Natural killer cell treated with Interleukin-12 subunit alpha and Interleukin-12 subunit beta and Interleukin-15 and Interleukin-18, amount 100 ng/mL, for 72 hours (primary cell): ENCODE measurements around the gene EFCAB12. TPM values are rescaled to one million over a fixed set of nuclear protein-coding genes. Genes with fewer than 3 reads are reported as not detected.

Experiments
- ATAC-seq, 2 donors: fragments of 150-1000 bp; cut with Tn5 transposase in 1 of 2; sonication (Bioruptor Pico), chemical (Tn5 transposase) in 1 of 2; 2 replicates each; pipeline ENCODE4 v1.10.0; 2021
- DNase-seq: peaks from one replicate; pipeline ENCODE4 v3.0.0; 2022; ENCODE audit warnings: low spot score
- H3K27ac Mint-ChIP-seq, 2 donors: 1 replicate in 1 of 2; 2 replicates in 1 of 2; pipeline ENCODE4 v1.8.0; 2022; ENCODE audit warnings: mixed read lengths in 2 of 2, mild to moderate bottlenecking in 1 of 2, moderate library complexity in 1 of 2
- H3K27me3 Mint-ChIP-seq, 2 donors: 1 replicate in 1 of 2; 2 replicates in 1 of 2; pipeline ENCODE4 v1.8.0; 2022; ENCODE audit warnings: mixed read lengths in 2 of 2
- H3K36me3 Mint-ChIP-seq: one replicate; pipeline ENCODE4 v1.8.0; 2022; ENCODE audit warnings: mixed read lengths
- H3K4me1 Mint-ChIP-seq, 2 donors: 1 replicate in 1 of 2; 2 replicates in 1 of 2; pipeline ENCODE4 v1.8.0; 2022; ENCODE audit warnings: low read depth in 2 of 2, mixed read lengths in 2 of 2, mild to moderate bottlenecking in 1 of 2
- H3K4me3 Mint-ChIP-seq: one replicate; pipeline ENCODE4 v1.8.0; 2022; ENCODE audit warnings: mixed read lengths
- H3K9me3 Mint-ChIP-seq: 2 replicates; pipeline ENCODE4 v1.8.0; 2022; ENCODE audit warnings: mixed read lengths
- total RNA-seq, 2 donors: library from RNA; stranded (reverse); gene quantifications; one replicate each; pipeline ENCODE4 v1.2.3, GENCODE V29; 2022

EFCAB12 gene
- total RNA-seq = 1 to 10 TPM; 1.0 to 2.3 TPM

GRCh38 chr3:129428376-129429079, at the start of gene EFCAB12:
Gene EFCAB12 (minus strand): TSS chr3:129428636. CDS start chr3:129428488, 148 bp downstream.
- H3K9me3 Mint-ChIP-seq = no peaks in the 10 kb centered on the region
- peaks cover 0 to 8% of the 10 kb centered on the region in 2 donors for H3K27me3 Mint-ChIP-seq
- H3K36me3 Mint-ChIP-seq = peaks cover 20% of the 10 kb centered on the region
- DNase-seq (peak; percentile 86), ATAC-seq (peak; percentile 92 to 95)
- peak within 1 kb of the TSS; percentile 78 for H3K4me3 Mint-ChIP-seq
- H3K4me1 Mint-ChIP-seq = peaks cover 47 to 50% of the 10 kb centered on the region in 2 donors
- peak within 1 kb of the TSS; percentile 3 to 18 for H3K27ac Mint-ChIP-seq

GRCh38 chr3:129476586-129476985, 48.1 kb upstream of the EFCAB12 start:
- Mint-ChIP-seq H3K36me3 (peaks cover 4% of the 10 kb centered on the region), H3K27ac (no peak overlapping the region)

GRCh38 chr3:129475863-129476262, 47.4 kb upstream of the EFCAB12 start:
- Mint-ChIP-seq H3K27ac (no peak overlapping the region), H3K4me1 (no peaks in the 10 kb centered on the region), H3K4me3 (no peak overlapping the region), H3K27me3 (no peaks in the 10 kb centered on the region), H3K9me3 (no peaks in the 10 kb centered on the region), H3K36me3 (peaks cover 4% of the 10 kb centered on the region)
- ATAC-seq (no peak), DNase-seq (no peak)

More at GRCh38 chr3:129476586-129476985, 48.1 kb upstream of the EFCAB12 start:
- Mint-ChIP-seq H3K4me3 (no peak overlapping the region), H3K4me1 (no peaks in the 10 kb centered on the region), H3K27me3 (no peaks in the 10 kb centered on the region), H3K9me3 (no peaks in the 10 kb centered on the region)
- ATAC-seq (no peak), DNase-seq (no peak)

- H3K27ac Mint-ChIP-seq = no peak overlapping the region
- DNase-seq (no peak), ATAC-seq (no peak)
- H3K4me1 Mint-ChIP-seq = no peaks in the 10 kb centered on the region
- H3K27me3 Mint-ChIP-seq = no peaks in the 10 kb centered on the region
- H3K4me3 Mint-ChIP-seq = no peak overlapping the region
- peaks cover 4% of the 10 kb centered on the region for H3K36me3 Mint-ChIP-seq
- no peaks in the 10 kb centered on the region for H3K9me3 Mint-ChIP-seq
These were observed 46.8 kb upstream of the EFCAB12 start for GRCh38 chr3:129474984-129475804.

GRCh38 chr3:129473769-129474152, 45.3 kb upstream of the EFCAB12 start:
- Mint-ChIP-seq H3K4me1 (no peaks in the 10 kb centered on the region), H3K27ac (no peak overlapping the region), H3K36me3 (peaks cover 4% of the 10 kb centered on the region), H3K4me3 (no peak overlapping the region), H3K9me3 (no peaks in the 10 kb centered on the region), H3K27me3 (no peaks in the 10 kb centered on the region)
- ATAC-seq = no peak
- no peak for DNase-seq

GRCh38 chr3:129473067-129473768, 44.8 kb upstream of the EFCAB12 start:
- H3K36me3 Mint-ChIP-seq = peaks cover 4% of the 10 kb centered on the region
- ATAC-seq (no peak), DNase-seq (no peak)
- no peaks in the 10 kb centered on the region for H3K4me1 Mint-ChIP-seq
- no peaks in the 10 kb centered on the region for H3K27me3 Mint-ChIP-seq
- H3K27ac Mint-ChIP-seq = no peak overlapping the region
- no peaks in the 10 kb centered on the region for H3K9me3 Mint-ChIP-seq
- H3K4me3 Mint-ChIP-seq = no peak overlapping the region

GRCh38 chr3:129470861-129471260, 42.4 kb upstream of the EFCAB12 start:
- no peak for DNase-seq
- H3K9me3 Mint-ChIP-seq = no peaks in the 10 kb centered on the region
- no peaks in the 10 kb centered on the region for H3K4me1 Mint-ChIP-seq
- no peak for ATAC-seq
- H3K4me3 Mint-ChIP-seq = no peak overlapping the region
- H3K27me3 Mint-ChIP-seq = no peaks in the 10 kb centered on the region
- H3K27ac Mint-ChIP-seq = no peak overlapping the region
- no peaks in the 10 kb centered on the region for H3K36me3 Mint-ChIP-seq

- DNase-seq = no peak
- H3K27me3 Mint-ChIP-seq = no peaks in the 10 kb centered on the region
- H3K9me3 Mint-ChIP-seq = no peaks in the 10 kb centered on the region
- no peak for ATAC-seq
- H3K4me1 Mint-ChIP-seq = no peaks in the 10 kb centered on the region
- no peaks in the 10 kb centered on the region for H3K36me3 Mint-ChIP-seq
- no peak overlapping the region for H3K4me3 Mint-ChIP-seq
- no peak overlapping the region for H3K27ac Mint-ChIP-seq
These were observed 40.6 kb upstream of the EFCAB12 start for GRCh38 chr3:129469026-129469425.

GRCh38 chr3:129467932-129468331, 39.5 kb upstream of the EFCAB12 start:
- no peak overlapping the region for H3K27ac Mint-ChIP-seq
- H3K4me3 Mint-ChIP-seq = no peak overlapping the region
- no peaks in the 10 kb centered on the region for H3K9me3 Mint-ChIP-seq
- no peaks in the 10 kb centered on the region for H3K4me1 Mint-ChIP-seq
- ATAC-seq (no peak), DNase-seq (no peak)
- H3K36me3 Mint-ChIP-seq = no peaks in the 10 kb centered on the region
- H3K27me3 Mint-ChIP-seq = no peaks in the 10 kb centered on the region

GRCh38 chr3:129463716-129464115, 35.3 kb upstream of the EFCAB12 start:
- Mint-ChIP-seq H3K36me3 (no peaks in the 10 kb centered on the region), H3K4me3 (no peak overlapping the region), H3K27ac (no peak overlapping the region), H3K4me1 (no peaks in the 10 kb centered on the region), H3K27me3 (no peaks in the 10 kb centered on the region), H3K9me3 (no peaks in the 10 kb centered on the region)
- ATAC-seq = no peak
- DNase-seq = no peak

- no peaks in the 10 kb centered on the region for H3K27me3 Mint-ChIP-seq
- H3K4me3 Mint-ChIP-seq = no peak overlapping the region
- no peaks in the 10 kb centered on the region for H3K4me1 Mint-ChIP-seq
- DNase-seq = no peak
- no peak overlapping the region for H3K27ac Mint-ChIP-seq
- H3K36me3 Mint-ChIP-seq = no peaks in the 10 kb centered on the region
- ATAC-seq = no peak
- no peaks in the 10 kb centered on the region for H3K9me3 Mint-ChIP-seq
These were observed 34.7 kb upstream of the EFCAB12 start for GRCh38 chr3:129463094-129463493.

GRCh38 chr3:129462361-129462968, 34.0 kb upstream of the EFCAB12 start:
- ATAC-seq (no peak), DNase-seq (no peak)
- H3K36me3 Mint-ChIP-seq = no peaks in the 10 kb centered on the region
- H3K4me1 Mint-ChIP-seq = no peaks in the 10 kb centered on the region
- no peaks in the 10 kb centered on the region for H3K27me3 Mint-ChIP-seq
- H3K9me3 Mint-ChIP-seq = no peaks in the 10 kb centered on the region
- H3K4me3 Mint-ChIP-seq = no peak overlapping the region
- H3K27ac Mint-ChIP-seq = no peak overlapping the region

GRCh38 chr3:129461461-129462146, 33.2 kb upstream of the EFCAB12 start:
- no peaks in the 10 kb centered on the region for H3K9me3 Mint-ChIP-seq
- no peak for DNase-seq
- no peaks in the 10 kb centered on the region for H3K36me3 Mint-ChIP-seq
- no peak overlapping the region for H3K27ac Mint-ChIP-seq
- H3K4me1 Mint-ChIP-seq = no peaks in the 10 kb centered on the region
- ATAC-seq = no peak
- no peak overlapping the region for H3K4me3 Mint-ChIP-seq
- no peaks in the 10 kb centered on the region for H3K27me3 Mint-ChIP-seq
